Mucosa of gallbladder (tissue), 1 donor: ENCODE data around the gene MAST4. TPM values are rescaled to one million over a fixed set of nuclear protein-coding genes. Genes with fewer than 3 reads are reported as not detected.

ENCODE experiments used
- DNase-seq: peaks from one replicate; pipeline ENCODE4 v3.0.0-alpha.2; 2020; ENCODE audit warnings: low spot score
- total RNA-seq: library from RNA; stranded (reverse); gene quantifications from one replicate; pipeline ENCODE4 v1.2.1, GENCODE V29; 2021
- donor health status: DM: no; HTN: no; CAD: no.

The MAST4 gene
- total RNA-seq, 1 donor from 2014 or later = 30.5 TPM

- DNase-seq = no peak
These were observed 592.3 kb downstream of the MAST4 start for GRCh38 chr5:67188274-67189078.

GRCh38 chr5:67189079-67189354 lies 592.8 kb downstream of the MAST4 start:
- no peak for DNase-seq

- no peak for DNase-seq
These were observed 593.7 kb downstream of the MAST4 start for GRCh38 chr5:67189931-67190330.

- no peak for DNase-seq
These were observed 594.2 kb downstream of the MAST4 start for GRCh38 chr5:67190410-67190809.

- no peak for DNase-seq
These were observed 594.7 kb downstream of the MAST4 start for GRCh38 chr5:67190861-67191260.

GRCh38 chr5:67192719-67193438 lies 596.7 kb downstream of the MAST4 start:
- DNase-seq = no peak

- no peak for DNase-seq
These were observed 597.2 kb downstream of the MAST4 start for GRCh38 chr5:67193439-67193807.

GRCh38 chr5:67194166-67194565 lies 598.0 kb downstream of the MAST4 start:
- no peak for DNase-seq

GRCh38 chr5:67195406-67196275 lies 599.4 kb downstream of the MAST4 start:
- DNase-seq = no peak

GRCh38 chr5:67196537-67197059 lies 600.4 kb downstream of the MAST4 start, which contains the start of gene CD180:
Gene CD180 (minus strand): TSS chr5:67196799. CDS start chr5:67196641, 158 bp downstream.
- no peak for DNase-seq

GRCh38 chr5:67197536-67197935 lies 601.3 kb downstream of the MAST4 start:
- no peak for DNase-seq

- DNase-seq = no peak
These were observed 602.7 kb downstream of the MAST4 start for GRCh38 chr5:67198917-67199316.

- DNase-seq = no peak
These were observed 603.7 kb downstream of the MAST4 start for GRCh38 chr5:67199859-67200258.

GRCh38 chr5:67200809-67201562 lies 604.8 kb downstream of the MAST4 start:
- DNase-seq = no peak

GRCh38 chr5:67201897-67202549 lies 605.8 kb downstream of the MAST4 start:
- no peak for DNase-seq

GRCh38 chr5:67202828-67203227 lies 606.6 kb downstream of the MAST4 start:
- no peak for DNase-seq

GRCh38 chr5:67203701-67204074 lies 607.5 kb downstream of the MAST4 start:
- DNase-seq = no peak

- no peak for DNase-seq
These were observed 608.6 kb downstream of the MAST4 start for GRCh38 chr5:67204821-67205220.

- no peak for DNase-seq
These were observed 609.8 kb downstream of the MAST4 start for GRCh38 chr5:67205981-67206380.

- no peak for DNase-seq
These were observed 610.3 kb downstream of the MAST4 start for GRCh38 chr5:67206461-67206860.

GRCh38 chr5:67206929-67207328 lies 610.7 kb downstream of the MAST4 start:
- DNase-seq = peak; percentile 62
